Activated CD4-positive, alpha-beta T cell treated with anti-CD3 and anti-CD28 coated beads, Interleukin-2, amount 50 U/mL, for 4 hours (primary cell): ENCODE results near the gene POLN.

Experiments used
- DNase-seq, 2 experiments: peaks; one replicate each; pipeline ENCODE4 v3.0.0-alpha.2; 2020

The POLN gene

GRCh38 chr4:2155246-2155645 lies 86.7 kb downstream of the POLN start:
- no peak for DNase-seq

GRCh38 chr4:2154215-2154740 lies 87.6 kb downstream of the POLN start:
- DNase-seq, result no peak

- no peak for DNase-seq
These were observed 90.4 kb downstream of the POLN start for GRCh38 chr4:2151544-2151943.

GRCh38 chr4:2150076-2150475 lies 91.8 kb downstream of the POLN start:
- DNase-seq, result no peak

GRCh38 chr4:2142630-2143427 lies 99.1 kb downstream of the POLN start:
- DNase-seq, result no peak

GRCh38 chr4:2141762-2142451 lies 100.0 kb downstream of the POLN start:
- no peak for DNase-seq

GRCh38 chr4:2141022-2141761 lies 100.7 kb downstream of the POLN start:
- DNase-seq, result no peak

- no peak for DNase-seq
These were observed 102.9 kb downstream of the POLN start for GRCh38 chr4:2138846-2139500.

GRCh38 chr4:2136726-2137125 lies 105.2 kb downstream of the POLN start:
- DNase-seq, result no peak

GRCh38 chr4:2135083-2135482 lies 106.8 kb downstream of the POLN start:
- no peak for DNase-seq

- no peak for DNase-seq
These were observed 109.5 kb downstream of the POLN start for GRCh38 chr4:2132438-2132837.

- no peak for DNase-seq
These were observed 114.2 kb downstream of the POLN start for GRCh38 chr4:2127609-2128332.

- no peak for DNase-seq
These were observed 115.4 kb downstream of the POLN start for GRCh38 chr4:2126309-2127043.

GRCh38 chr4:2125831-2126230 lies 116.1 kb downstream of the POLN start:
- no peak for DNase-seq

- DNase-seq, result no peak
These were observed 116.9 kb downstream of the POLN start for GRCh38 chr4:2125023-2125422.

GRCh38 chr4:2116687-2117400 lies 125.1 kb downstream of the POLN start:
- no peak for DNase-seq

- no peak for DNase-seq
These were observed 136.4 kb downstream of the POLN start for GRCh38 chr4:2105559-2105958.

GRCh38 chr4:2104556-2105345 lies 137.2 kb downstream of the POLN start:
- DNase-seq, result no peak

- DNase-seq, result no peak
These were observed 137.9 kb downstream of the POLN start for GRCh38 chr4:2103843-2104547.
